ENCODE results near the gene STX16.

Gene STX16

GRCh38 chr20:58610811-58611210, 40.3 kb upstream of the STX16 start:
- WGBS (ENCODE audit: insufficient coverage, insufficient read length) = no CpG with 5 or more reads among the region's 10 CpGs
- no peaks in the 10 kb centered on the region for H3K9me3 ChIP-seq (ENCODE audit: control insufficient read depth, insufficient read depth, low read length)
- H3K36me3 ChIP-seq (ENCODE audit: control insufficient read depth, insufficient read depth, low read length) = no peaks in the 10 kb centered on the region
- no peaks in the 10 kb centered on the region for H3K4me1 ChIP-seq (ENCODE audit: control insufficient read depth, insufficient read depth, low read length)
- H3K27ac ChIP-seq (ENCODE audit: low read length) = no peak overlapping the region
- no peak overlapping the region for H3K4me3 ChIP-seq (ENCODE audit: low read length)
- no peak for DNase-seq (ENCODE audit: low read depth, low spot score)
- H3K27me3 ChIP-seq (ENCODE audit: control insufficient read depth, insufficient read depth, low read length) = no peaks in the 10 kb centered on the region

DNA sequence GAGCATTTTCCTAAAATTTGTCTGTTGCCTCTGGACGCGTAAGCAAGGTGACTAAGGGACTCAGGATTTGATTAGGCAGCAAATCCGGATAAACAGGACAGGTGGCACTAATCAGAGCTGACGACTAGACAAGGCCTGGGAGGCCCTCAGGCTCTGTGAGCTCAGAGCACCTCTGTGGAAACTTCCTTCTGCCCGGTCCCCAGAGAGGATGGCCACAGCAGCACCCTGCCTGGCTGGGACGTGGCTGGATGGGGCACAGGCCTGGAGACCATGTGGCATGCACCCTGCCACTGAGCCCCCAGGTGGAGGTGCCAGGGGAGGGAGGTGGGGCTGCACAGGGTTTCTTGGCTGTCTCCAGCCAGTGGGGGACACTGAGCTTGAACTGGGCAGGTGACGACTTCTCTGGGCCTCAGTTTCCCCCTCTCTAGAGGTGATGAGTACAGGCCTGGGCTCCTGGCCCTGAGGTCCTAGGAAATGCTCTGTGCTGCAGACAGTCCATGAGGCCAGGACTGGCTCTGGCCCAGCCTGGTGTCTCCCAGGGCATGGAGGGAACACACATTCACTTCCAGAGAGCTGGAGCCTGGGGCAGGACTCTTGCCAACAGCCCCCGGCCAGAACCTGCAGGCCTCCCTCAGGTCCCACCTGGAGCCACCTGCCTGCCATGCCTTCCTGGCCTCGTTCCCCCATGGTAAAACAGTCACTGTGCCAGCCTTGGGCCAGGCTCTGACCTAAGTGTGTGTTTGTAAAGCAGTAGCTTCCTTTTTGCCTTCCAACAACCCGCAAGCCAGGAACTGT, 39.6 kb upstream of the STX16 start:
- Histone ChIP-seq H3K27me3 (ENCODE audit: control insufficient read depth, insufficient read depth, low read length) (no peaks in the 10 kb centered on the region), H3K27ac (ENCODE audit: low read length) (no peak overlapping the region), H3K36me3 (ENCODE audit: control insufficient read depth, insufficient read depth, low read length) (no peaks in the 10 kb centered on the region), H3K9me3 (ENCODE audit: control insufficient read depth, insufficient read depth, low read length) (no peaks in the 10 kb centered on the region), H3K4me3 (ENCODE audit: low read length) (no peak overlapping the region), H3K4me1 (ENCODE audit: control insufficient read depth, insufficient read depth, low read length) (no peaks in the 10 kb centered on the region)
- no peak for DNase-seq (ENCODE audit: low read depth, low spot score)
- no CpG with 5 or more reads among the region's 10 CpGs for WGBS (ENCODE audit: insufficient coverage, insufficient read length)

GRCh38 chr20:58612121-58612691, 38.9 kb upstream of the STX16 start:
- H3K4me3 ChIP-seq (ENCODE audit: low read length) = no peak overlapping the region
- DNase-seq (ENCODE audit: low read depth, low spot score) = no peak
- WGBS (ENCODE audit: insufficient coverage, insufficient read length) = no CpG with 5 or more reads among the region's 14 CpGs
- no peaks in the 10 kb centered on the region for H3K9me3 ChIP-seq (ENCODE audit: control insufficient read depth, insufficient read depth, low read length)
- no peaks in the 10 kb centered on the region for H3K36me3 ChIP-seq (ENCODE audit: control insufficient read depth, insufficient read depth, low read length)
- no peaks in the 10 kb centered on the region for H3K27me3 ChIP-seq (ENCODE audit: control insufficient read depth, insufficient read depth, low read length)
- H3K27ac ChIP-seq (ENCODE audit: low read length) = no peak overlapping the region
- no peaks in the 10 kb centered on the region for H3K4me1 ChIP-seq (ENCODE audit: control insufficient read depth, insufficient read depth, low read length)

DNA sequence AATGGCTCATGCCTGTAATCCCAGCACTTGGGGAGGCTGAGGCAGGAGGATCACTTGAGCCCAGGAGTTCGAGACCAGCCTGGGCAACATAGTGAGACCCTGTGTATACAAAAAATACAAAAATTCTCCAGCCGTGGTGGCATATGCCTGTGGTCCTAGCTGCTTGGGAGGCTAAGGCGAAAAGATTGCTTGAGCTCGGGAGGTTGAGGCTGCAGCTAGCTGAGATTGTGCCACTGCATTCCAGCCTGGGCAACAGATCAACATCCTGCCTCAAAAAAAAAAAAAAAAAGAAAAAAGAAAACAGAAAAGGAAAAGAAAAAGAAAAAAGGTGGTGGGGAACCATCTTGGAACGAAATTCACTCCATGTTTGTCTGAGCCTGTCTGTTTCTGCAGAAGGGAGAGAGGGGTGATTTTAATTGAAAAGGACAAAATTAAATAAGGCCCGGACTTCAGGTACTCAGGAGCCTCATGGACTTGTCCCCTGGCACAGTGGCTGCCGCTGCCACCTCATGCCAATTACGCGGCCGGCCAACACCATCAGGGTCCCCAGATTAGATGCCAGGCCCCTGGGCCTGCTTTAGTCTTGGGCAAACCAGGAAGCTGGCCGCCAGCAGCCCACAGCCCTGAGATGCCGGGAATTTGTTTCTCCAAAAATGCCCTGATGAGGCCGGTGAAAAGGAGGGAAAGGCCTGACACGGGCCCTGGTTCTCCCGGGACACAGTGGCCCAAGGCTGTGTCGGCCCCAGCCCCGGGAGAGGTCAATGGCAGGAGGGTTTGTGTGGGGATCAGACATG, 37.8 kb upstream of the STX16 start:
- Histone ChIP-seq H3K4me3 (ENCODE audit: low read length) (no peak overlapping the region), H3K4me1 (ENCODE audit: control insufficient read depth, insufficient read depth, low read length) (no peaks in the 10 kb centered on the region), H3K27ac (ENCODE audit: low read length) (no peak overlapping the region), H3K9me3 (ENCODE audit: control insufficient read depth, insufficient read depth, low read length) (no peaks in the 10 kb centered on the region), H3K27me3 (ENCODE audit: control insufficient read depth, insufficient read depth, low read length) (no peaks in the 10 kb centered on the region), H3K36me3 (ENCODE audit: control insufficient read depth, insufficient read depth, low read length) (no peaks in the 10 kb centered on the region)
- no CpG with 5 or more reads among the region's 17 CpGs for WGBS (ENCODE audit: insufficient coverage, insufficient read length)
- DNase-seq (ENCODE audit: low read depth, low spot score) = no peak

GRCh38 chr20:58614366-58614765, 36.7 kb upstream of the STX16 start:
- Histone ChIP-seq H3K27ac (ENCODE audit: low read length) (no peak overlapping the region), H3K4me3 (ENCODE audit: low read length) (no peak overlapping the region), H3K4me1 (ENCODE audit: control insufficient read depth, insufficient read depth, low read length) (peaks cover 6% of the 10 kb centered on the region), H3K27me3 (ENCODE audit: control insufficient read depth, insufficient read depth, low read length) (no peaks in the 10 kb centered on the region), H3K36me3 (ENCODE audit: control insufficient read depth, insufficient read depth, low read length) (no peaks in the 10 kb centered on the region), H3K9me3 (ENCODE audit: control insufficient read depth, insufficient read depth, low read length) (no peaks in the 10 kb centered on the region)
- WGBS (ENCODE audit: insufficient coverage, insufficient read length) = no CpG with 5 or more reads among the region's 14 CpGs
- DNase-seq (ENCODE audit: low read depth, low spot score) = no peak

- DNase-seq (ENCODE audit: low read depth, low spot score) = no peak
- WGBS (ENCODE audit: insufficient coverage, insufficient read length) = no CpG with 5 or more reads among the region's 22 CpGs
- H3K27ac ChIP-seq (ENCODE audit: low read length) = no peak overlapping the region
- peaks cover 7% of the 10 kb centered on the region for H3K4me1 ChIP-seq (ENCODE audit: control insufficient read depth, insufficient read depth, low read length)
- H3K36me3 ChIP-seq (ENCODE audit: control insufficient read depth, insufficient read depth, low read length) = no peaks in the 10 kb centered on the region
- H3K9me3 ChIP-seq (ENCODE audit: control insufficient read depth, insufficient read depth, low read length) = no peaks in the 10 kb centered on the region
- no peak overlapping the region for H3K4me3 ChIP-seq (ENCODE audit: low read length)
- H3K27me3 ChIP-seq (ENCODE audit: control insufficient read depth, insufficient read depth, low read length) = no peaks in the 10 kb centered on the region
Measured at GRCh38 chr20:58614984-58615760, 35.9 kb upstream of the STX16 start.

- WGBS (ENCODE audit: insufficient coverage, insufficient read length) = no CpG with 5 or more reads among the region's 7 CpGs
- H3K36me3 ChIP-seq (ENCODE audit: control insufficient read depth, insufficient read depth, low read length) = no peaks in the 10 kb centered on the region
- no peaks in the 10 kb centered on the region for H3K9me3 ChIP-seq (ENCODE audit: control insufficient read depth, insufficient read depth, low read length)
- H3K4me3 ChIP-seq (ENCODE audit: low read length) = no peak overlapping the region
- no peak for DNase-seq (ENCODE audit: low read depth, low spot score)
- H3K4me1 ChIP-seq (ENCODE audit: control insufficient read depth, insufficient read depth, low read length) = peaks cover 7% of the 10 kb centered on the region
- H3K27me3 ChIP-seq (ENCODE audit: control insufficient read depth, insufficient read depth, low read length) = no peaks in the 10 kb centered on the region
- H3K27ac ChIP-seq (ENCODE audit: low read length) = no peak overlapping the region
Measured at GRCh38 chr20:58616411-58616810, 34.7 kb upstream of the STX16 start.

DNA sequence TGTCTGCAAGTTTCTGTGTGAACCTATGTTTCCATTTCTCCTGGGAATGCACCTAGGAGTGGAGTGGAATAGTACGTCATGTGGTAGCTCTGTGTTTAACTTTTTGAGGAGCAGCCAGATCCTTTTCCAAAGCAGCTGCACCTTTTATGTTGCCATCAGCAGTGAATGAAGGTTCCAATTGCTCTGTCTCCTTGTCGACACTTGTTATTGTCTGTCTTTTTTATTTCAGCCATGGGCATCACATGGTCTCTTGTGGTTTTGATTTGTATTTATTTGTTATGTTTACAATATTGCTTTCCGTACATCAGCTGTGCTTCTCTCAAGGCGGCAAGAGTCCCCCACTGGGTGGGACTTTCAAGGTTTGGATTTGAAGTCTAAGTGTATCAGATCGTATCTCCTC, 33.9 kb upstream of the STX16 start:
- H3K27ac ChIP-seq (ENCODE audit: low read length) = no peak overlapping the region
- no peaks in the 10 kb centered on the region for H3K9me3 ChIP-seq (ENCODE audit: control insufficient read depth, insufficient read depth, low read length)
- DNase-seq (ENCODE audit: low read depth, low spot score) = no peak
- H3K36me3 ChIP-seq (ENCODE audit: control insufficient read depth, insufficient read depth, low read length) = no peaks in the 10 kb centered on the region
- WGBS (ENCODE audit: insufficient coverage, insufficient read length) = no CpG with 5 or more reads among the region's 5 CpGs
- no peaks in the 10 kb centered on the region for H3K27me3 ChIP-seq (ENCODE audit: control insufficient read depth, insufficient read depth, low read length)
- no peak overlapping the region for H3K4me3 ChIP-seq (ENCODE audit: low read length)
- peaks cover 7% of the 10 kb centered on the region for H3K4me1 ChIP-seq (ENCODE audit: control insufficient read depth, insufficient read depth, low read length)

DNA sequence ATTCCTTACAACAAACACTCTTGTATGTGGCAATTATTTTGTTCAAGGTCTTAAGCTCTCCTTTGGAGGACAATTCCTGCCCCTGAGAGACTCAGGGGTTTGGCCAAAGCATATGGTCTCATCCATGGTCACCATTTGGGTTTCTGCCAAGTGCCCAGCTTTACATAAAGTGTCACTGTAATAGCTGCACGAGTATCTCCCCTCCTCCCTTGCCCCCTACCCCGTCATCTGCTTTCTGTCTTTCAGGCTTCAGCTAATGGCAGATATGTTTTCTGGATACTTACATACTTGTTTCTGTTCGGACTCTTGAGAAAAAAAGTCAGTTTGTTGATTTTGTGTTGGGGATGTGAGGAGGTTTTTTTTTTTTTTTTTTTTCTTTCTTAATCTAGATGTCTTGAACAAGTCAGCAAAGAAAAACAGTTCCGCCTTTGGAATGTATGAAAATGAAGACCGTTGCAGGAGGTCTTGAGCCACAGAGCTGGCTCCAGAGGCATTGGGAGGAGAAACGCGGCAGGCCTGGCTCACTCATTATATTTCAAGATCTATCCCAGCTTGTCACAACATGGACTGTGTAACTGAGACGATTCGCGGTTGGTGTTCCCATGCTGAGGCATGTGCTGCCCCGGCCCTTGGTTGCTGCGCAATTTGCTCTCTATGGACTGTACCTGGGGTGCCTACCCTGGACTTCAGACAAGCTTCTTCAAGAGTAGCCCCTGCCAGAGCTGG, 32.6 kb upstream of the STX16 start:
- peaks cover 3% of the 10 kb centered on the region for H3K36me3 ChIP-seq (ENCODE audit: control insufficient read depth, insufficient read depth, low read length)
- peaks cover 7% of the 10 kb centered on the region for H3K4me1 ChIP-seq (ENCODE audit: control insufficient read depth, insufficient read depth, low read length)
- H3K4me3 ChIP-seq (ENCODE audit: low read length) = no peak overlapping the region
- WGBS (ENCODE audit: insufficient coverage, insufficient read length) = no CpG with 5 or more reads among the region's 12 CpGs
- peaks cover 4% of the 10 kb centered on the region; the same call in 1 of the 2 replicates for H3K9me3 ChIP-seq (ENCODE audit: control insufficient read depth, insufficient read depth, low read length)
- DNase-seq (ENCODE audit: low read depth, low spot score) = no peak
- H3K27ac ChIP-seq (ENCODE audit: low read length) = no peak overlapping the region
- no peaks in the 10 kb centered on the region for H3K27me3 ChIP-seq (ENCODE audit: control insufficient read depth, insufficient read depth, low read length)
